Stimulated activated CD4-positive, alpha-beta T cell treated with anti-CD3 and anti-CD28 coated beads, Interleukin-4, amount 100 ng/mL, for 4 hours (primary cell): ENCODE measurements around the gene SCD5.

Source experiments
- DNase-seq, 2 experiments: peaks; one replicate each; pipeline ENCODE4 v3.0.0-alpha.2; 2020

SCD5 gene

DNA sequence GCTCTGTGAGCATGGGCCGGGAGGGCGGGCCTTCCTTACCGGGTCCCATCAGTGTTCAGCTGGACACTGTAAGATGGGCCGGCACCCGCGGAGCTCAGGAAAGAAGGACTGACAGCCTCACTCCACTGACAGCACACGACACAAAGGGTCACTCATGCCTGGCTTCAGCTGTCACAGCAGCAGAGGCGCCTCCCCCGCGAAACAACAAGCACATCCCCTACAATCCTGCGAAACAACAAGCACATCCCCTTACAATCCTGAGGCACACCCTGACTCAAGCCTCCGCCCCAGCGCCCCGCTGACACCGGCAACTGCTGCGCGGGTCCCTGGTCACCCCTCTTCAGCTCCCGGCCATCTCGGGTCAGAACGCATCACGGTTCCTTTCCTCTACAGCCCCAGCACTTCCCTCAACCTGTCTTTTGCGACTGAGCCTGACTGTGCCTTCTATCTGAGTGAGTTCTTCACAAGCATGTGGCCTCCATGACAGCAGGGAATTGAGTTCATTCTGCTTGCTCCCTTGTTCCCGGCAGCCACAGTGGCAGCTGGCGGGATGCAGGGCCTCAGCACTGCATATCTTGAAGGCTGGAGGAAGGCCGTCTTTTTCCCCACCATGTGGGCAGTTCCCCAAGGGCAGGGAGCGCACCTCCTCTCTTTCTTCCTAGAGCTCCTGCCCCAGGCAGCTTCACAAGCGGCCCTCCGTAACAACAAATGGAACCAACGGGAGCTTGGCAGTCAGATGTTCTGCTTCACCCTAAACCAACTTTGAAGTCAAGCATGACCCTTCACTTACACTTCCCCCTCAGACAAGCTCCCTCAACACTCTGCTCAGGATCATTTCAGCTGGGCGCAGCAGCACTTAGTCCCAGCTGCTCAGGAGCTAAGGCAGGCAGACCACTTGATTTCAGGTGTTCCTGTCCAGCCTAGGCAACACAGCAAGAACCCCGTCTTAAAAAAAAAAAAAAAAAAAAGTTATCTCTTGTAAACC lies 39.6 kb downstream of the SCD5 start:
- DNase-seq: no peak

DNA sequence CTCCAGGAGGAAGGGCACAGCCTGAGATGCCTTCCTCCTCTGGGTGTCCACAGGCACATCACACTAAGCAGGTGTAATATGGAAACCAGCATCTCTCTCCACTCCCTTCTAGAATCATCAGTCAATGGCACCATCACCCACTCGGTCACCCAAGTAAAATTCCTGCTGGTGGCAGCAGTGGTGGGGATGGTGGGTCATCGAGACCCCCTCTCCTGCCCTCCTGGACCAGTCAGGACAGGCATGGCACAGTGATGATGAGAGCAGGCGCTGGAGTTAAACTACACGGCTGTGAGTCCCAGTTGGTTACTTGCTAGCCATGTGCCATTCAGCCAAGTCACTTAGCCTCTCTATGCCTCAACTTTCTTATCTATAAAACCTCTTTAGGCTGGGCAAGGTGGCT lies 42.5 kb downstream of the SCD5 start:
- no peak for DNase-seq

DNA sequence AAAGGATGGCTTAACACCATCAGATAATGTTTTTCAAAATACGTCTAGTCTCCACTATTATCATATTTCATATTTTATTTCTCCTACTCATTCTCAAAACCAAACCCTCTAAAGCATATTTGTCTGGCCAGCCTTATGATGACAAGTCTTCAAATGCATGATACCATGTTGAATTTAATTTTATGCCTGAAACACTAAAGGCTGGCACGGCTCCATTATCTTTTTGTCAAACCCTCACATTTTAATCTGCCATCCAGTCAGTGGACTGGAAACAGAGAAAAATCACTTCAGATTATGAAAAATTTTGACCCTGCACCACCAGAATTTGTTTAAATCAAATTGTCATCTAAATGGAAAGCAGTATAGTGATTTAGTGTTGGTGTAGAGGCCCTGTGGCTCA lies 42.9 kb downstream of the SCD5 start:
- no peak for DNase-seq

DNA sequence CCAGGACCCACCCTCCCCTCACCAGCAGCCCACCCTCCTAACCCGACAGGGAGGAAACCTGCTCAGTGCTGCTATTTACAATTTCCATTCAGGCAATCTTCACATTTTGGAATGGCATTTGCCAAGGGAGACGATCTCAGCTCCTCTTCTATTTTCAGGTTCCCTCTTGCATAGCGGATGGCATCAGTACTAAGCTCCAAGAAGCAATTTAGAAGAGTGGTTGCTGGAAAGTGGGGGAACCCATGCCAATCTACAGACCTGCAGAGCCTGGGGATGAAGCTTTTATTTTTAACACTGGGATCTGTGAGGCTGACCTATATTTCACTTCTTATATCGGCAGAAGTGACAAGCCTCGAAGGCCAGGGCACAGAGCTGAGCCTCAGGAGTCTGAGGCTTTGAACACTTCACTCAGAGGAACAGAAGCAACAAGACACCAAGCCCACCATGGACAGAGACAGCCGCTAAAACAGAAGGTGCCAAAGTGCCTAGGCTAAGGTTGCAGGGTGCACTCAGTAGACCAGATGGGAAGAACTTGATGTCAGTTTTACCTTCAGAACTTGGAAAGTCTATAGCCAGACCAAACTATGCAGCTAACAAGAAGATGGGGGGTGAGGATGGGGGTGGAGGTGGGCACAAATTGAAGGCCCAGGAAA lies 44.0 kb downstream of the SCD5 start:
- no peak for DNase-seq

DNA sequence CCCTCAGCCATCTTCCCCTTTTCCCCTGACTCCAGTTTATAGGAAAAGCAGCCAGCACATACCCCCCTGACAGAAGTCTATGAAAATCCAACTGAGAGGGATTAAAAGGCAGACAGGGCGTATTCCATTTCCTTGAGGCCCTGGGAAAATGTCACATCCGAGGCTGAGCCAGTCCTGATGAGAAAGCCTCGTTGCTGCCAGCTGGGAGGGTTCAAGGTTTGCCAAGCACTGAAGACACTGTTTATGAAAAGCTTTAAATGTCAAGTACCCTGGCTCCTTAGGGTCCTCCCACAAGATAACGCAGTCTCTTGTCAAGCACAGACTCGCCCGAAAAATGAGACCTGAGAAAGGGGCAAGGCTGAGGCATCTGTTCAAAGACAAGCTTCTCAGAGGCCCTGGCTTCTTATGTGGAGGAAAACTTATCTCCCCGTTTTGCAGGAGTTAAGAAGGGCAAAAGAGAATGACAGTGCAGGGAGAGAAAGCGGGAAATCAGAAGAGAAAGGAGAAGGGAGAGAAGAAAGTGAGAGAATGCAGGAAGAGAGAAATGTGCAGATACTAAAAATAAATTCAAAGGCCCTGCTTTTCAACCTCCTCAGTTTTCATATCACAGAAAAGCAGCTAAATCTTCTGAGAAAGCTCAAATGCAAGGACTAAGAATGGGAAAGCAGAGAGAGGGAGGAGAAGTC lies 44.7 kb downstream of the SCD5 start:
- DNase-seq: no peak

DNA sequence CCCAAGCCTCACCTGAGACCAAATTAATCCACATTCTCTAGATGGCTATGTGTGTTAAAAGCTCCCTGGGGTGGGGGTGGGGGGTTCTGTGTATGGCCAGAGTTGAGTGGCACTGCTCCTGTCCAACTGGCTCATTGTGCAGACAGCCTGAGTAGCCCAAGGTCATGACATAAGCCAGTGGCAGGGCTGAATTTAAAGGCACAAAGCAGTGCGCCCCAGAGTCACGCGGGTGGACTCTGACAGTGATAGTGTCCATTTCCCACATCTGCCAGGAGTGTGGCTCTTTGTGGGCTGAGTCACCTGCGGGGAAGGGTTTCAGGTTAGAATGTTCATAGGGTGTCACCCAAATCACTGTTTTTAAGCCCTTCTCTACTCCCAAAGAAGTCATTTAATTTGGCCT lies 45.4 kb downstream of the SCD5 start:
- DNase-seq: no peak

DNA sequence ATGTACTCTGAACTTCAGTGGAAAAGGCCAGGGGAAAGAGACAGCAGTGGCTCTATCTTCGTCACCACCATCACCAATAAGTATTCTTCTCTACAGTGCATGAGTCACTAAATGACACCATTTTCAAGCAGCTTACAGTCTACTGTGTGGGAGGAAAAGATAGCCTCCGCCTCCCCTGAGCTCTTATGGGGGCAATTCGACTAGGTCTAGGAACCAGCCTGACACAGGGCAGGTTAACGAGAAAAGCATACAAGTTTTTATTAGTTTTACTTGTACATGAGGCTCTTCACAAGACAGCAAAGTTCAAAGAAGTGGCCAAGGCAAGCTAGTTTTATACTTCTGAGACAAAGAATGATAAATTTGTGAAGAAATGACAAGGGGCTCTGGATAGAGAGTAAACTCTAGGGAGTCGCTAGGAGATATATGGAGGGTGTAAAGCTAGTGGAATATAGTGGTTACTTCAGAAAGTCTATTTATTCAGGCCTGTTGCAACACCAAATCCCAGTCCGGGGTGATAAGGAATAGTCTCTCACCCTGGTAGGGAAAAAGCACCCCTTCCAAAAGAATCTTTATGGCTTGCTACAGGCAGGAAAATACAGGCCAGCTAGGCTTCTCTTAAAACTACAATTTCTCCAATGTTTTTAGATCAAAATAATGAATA lies 49.7 kb downstream of the SCD5 start:
- no peak for DNase-seq

DNA sequence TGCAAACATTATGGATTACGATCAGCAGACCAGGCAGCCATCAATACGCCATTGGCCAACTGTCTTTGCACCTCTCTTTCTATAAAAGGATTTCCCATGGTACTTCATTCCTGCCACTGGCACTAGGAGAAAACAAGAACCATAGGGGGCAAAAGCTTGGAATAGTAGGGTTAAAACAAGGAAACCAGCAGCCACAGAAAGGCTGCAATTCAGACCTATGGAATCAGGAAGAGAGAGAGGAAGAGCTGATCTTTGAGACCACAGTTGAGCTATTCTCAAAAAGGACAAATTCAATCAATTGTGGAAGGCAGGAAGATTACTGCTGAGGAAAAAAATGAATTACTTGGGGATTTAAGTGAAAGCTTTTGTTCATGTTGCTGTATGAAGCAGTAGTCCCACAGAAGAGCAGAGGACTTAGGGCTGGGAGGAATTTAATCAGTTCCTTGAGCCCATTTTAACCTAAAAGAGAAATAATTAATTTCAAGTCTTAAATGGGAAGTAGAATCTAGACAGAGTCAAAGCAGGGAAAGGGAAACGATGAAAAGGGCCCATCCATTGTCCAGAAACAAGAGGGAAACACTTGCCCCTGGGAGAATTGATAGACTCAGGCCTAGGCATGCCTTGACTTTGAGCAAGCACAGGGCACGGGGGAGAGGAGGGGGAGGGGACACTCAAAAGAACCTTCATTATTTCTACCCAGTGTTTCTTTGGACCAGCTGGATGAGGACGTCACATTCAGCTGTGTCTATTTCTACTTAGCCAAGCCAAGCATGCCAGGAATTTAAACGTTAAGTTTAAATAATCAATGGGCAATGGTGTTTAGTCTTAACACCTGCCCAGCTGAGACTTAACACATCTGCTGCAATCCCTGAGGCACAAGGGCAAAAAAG lies 50.7 kb downstream of the SCD5 start:
- no peak for DNase-seq

DNA sequence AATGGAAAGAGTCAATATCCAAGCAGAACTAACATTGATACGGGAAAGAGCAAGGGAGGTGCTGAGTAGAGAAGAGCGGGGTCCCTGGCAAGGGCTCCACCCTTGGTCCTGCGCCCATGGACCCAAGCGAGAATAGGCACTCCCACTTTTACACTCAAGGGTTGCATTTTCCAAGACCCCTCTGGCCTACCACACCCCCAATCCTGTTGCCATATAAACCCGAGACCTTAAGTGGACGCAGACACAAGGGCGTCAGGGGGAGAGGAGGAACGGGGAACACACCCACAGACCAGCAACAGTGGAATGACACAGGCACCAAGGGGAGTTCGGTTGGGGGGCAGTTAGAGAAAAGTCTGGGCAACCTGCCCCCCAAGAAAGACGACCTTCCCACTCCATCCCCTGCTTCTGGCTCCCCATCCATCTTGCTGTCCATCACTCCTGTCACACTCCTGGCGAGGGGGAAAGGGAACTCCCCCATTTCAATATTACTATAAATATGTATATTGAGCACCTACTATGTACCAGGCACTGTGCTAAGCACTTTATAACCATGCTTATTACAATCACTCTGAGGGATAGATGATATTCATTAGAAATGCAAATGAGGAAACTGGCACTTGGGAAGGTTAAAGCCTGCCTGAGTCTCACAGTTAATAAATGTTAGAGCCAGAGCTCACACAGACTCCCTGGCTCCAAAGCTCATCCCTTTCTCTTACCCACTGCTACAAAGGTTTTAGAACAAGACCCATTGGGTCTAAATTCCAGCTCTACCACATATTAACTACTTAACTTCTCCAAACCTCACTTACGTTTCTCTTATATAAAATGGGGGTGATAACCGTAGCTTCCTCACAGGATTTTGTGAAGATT lies 51.7 kb downstream of the SCD5 start:
- DNase-seq: no peak

DNA sequence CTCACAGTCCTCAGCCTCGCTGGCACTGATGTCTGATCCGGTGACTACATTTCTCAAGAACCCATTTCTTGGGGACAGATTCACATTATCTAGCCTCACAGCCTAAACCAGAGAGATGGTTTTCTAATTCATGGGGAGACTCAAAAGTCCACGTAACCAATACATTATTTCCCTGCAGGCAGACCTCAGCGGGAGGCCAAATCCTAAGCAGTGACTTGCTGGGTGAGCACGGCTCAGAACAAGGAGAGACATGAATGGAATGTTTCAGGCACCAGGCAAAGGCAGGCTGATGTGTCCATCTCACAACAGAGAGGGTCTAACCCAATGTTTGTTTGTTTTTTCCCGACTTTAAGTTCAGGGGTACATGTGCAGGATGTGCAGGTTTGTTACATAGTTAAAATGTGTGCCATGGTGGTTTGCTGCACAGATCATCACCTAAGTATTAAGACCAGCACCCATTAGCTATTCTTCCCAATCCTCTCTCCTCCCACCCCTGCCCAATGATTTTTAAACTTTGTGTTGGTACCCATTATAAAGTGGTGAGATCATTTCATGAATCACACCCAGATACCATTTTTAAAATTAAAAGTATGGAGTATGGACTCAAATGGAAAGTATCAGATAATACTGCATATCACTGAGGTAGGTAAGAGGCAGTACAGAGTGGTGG lies 53.3 kb downstream of the SCD5 start:
- no peak for DNase-seq

DNA sequence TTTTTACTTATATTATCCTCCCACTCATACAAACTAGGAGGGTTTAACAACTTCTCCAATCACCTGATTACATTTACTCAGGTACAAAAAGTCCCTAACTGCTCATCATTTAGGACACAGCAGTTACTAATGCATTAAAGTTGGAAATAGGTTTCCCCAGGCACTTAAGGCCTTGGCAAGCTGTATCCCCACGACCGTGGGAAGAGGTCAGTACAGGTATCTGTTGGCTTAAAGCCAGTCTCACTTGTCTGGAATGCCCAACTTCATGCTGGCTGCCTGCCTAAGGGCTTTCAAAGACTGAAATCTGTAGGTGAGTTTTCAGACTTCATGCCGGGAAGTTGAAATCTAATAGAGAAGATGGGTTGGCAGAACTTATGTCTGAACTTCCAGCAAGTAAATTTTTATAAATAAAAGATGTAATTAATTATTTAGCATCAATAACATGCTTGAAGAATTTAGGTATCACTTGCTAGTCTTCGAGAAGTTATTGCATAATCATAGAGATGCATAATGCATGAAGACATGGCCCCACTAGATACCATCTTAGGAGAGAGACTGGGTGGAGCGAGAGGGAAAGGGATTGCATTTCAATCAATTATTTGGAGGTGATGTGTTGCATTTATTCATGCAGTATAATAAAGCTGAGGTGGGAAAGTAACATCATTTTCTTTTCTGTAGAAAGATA lies 54.2 kb downstream of the SCD5 start:
- no peak for DNase-seq

DNA sequence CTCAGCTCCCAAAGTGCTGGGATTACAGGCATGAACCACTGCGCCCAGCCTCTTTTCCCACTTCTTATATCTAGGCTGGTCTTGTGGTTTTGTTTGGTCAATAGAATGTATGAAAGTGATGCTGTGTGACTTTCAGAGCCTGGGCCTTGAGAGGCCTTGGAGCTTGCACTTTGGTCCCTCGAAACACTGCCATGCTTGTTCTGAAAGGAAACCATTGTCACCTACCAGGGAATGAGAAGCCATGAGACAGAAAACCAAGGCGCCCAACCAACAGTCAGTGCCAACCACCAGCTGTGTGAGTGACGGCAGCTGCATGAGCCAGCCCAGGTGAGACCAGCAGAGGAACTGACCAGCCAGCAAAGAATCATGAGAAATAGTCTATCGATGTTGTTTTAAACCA lies 57.4 kb downstream of the SCD5 start:
- no peak for DNase-seq

DNA sequence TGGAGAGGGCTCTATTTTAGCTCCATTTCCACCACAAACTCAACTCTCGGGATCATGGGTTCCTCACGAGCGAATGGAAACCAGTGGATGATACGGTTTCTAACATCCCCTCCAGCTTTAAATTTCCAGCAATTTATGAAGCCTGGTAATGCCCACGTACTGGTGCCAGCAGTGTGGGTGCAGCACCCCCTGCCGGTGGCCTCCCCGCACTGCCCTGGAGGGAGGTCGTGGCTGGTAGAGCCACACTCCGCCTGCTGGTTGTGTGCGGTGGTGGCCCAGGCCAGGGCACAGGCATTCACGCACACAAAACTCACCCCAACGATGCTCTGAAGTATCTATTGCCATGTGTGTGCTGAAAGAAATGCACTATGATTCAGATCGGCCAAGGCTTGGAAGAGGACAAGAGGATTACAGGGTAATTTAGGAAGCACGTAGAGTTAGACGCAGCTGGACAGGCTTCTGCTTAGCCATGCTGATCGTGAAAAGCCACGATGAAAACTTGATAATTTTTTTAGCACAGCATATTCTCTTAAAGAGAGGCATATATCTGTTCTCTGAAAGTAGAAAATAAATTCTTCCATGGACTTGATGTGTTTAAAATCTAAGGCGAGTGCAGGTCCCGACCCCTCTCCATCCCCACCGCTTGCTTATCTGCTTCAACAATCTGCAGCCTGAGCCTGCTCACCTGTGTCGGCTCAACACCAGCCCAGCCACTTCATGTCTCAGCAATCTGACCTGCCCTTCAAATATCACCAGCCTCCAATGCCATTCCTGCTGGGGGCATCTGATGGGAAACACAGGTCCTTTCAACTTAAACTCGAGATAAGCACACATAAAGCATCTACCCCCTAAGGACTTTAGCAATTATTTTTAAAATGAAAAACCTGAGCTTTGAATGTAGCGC lies 59.1 kb downstream of the SCD5 start:
- peak; percentile 26 to 64 for DNase-seq

DNA sequence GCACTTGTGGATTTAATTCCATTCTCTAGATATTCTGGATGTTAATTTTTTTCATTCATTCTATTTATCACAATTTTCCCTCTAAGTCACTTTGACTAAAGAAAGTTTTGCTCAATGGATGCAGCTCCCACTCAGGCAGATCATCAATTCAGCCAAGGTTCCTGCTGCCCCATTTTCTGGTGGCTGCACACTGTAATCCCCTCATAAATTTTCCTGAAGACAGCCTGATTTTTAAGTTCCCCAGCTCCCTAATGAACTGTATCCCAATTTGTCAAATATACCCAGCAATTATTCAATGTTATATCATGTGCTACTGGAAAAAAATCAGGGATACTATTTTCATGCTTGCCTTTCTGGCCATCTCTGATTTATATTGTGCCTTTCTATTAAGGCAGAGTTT lies 61.2 kb downstream of the SCD5 start:
- no peak for DNase-seq

DNA sequence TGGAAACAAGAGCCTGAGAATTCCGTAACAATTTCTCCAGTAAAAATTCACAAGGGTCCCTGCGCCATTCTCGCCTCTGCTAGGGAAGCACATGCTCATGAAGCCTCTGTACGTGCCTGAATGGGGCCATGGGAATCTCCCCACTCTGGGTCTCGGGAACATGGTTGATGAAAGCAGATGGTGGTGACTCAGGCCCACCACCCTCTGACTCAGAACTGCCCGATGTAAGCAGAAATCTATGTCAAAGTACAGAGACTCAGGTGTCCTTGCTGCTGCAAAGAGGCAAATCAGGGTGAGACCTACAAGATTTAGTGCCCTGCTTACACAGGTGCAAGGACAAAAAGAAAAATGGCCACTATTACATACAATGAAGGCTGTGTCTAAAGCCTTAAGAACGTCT lies 65.0 kb downstream of the SCD5 start:
- DNase-seq: no peak

DNA sequence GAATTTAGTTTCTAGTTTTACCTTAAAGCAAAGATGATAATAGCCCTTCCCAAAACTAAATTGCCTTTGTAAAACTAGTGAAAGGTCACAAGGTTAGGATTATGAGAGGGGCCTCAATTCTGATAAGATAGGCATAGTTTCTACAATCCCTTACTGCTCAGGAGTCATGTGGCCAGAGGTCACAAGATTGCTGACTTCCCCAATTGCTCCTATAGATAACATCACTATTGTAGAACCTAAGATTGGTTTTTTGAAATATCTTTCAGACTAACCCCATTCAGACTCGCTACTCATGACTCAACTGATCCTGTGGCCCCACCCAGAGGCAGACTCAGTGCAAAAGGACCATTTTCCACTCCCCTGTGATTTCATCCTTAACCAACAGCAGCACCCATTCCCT lies 70.3 kb downstream of the SCD5 start:
- DNase-seq: no peak

DNA sequence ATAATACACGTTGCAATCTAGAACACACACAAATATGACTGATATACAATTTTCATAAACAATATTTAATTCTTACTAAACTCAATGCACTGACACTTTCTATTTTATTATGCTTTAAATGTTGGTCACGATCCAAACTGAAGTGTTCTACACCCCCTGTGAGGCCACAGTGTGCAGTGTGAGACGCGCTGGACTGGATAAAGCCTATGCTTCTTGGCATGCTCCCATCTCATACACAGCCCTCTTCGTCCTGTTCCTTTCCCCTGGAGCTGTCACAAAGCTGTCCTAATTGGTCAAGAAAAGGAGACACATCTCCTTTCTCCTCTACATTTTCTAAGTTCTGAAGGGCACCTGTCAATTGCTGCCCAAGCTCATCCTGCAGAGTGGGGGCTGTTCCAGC lies 72.0 kb downstream of the SCD5 start:
- DNase-seq: no peak

DNA sequence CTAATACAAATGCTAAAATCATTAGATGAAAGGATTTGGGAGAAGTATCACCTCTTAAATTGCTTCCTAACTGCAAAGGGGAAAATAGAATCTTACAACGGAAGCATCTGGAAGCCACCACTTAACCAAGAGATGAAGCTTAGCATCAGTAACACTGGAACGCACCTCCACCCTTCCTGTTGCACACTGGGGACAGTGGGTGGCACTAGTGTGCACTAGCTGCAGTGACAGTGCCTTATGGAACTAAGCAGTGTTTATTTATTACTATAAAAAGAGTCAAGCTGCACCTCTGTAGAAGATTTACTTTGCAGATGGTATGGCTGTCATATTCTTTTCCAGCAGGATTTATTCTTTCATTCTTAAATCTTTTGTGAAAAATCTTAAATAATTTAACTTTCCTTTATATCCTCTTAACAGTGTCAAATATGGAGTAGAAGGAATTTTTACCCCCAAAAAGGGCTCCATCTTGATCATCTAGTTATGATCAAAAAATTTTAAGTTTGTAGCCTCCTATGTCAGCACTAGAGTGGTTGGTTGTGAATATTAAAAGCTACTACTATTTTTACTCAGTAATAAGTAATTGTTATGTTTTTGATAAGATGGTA lies 76.7 kb downstream of the SCD5 start:
- DNase-seq: no peak
